Measurements from ENCODE around the gene ARF1. TPM values are rescaled to one million over a fixed set of nuclear protein-coding genes. Genes with fewer than 3 reads are reported as not detected.

The ARF1 gene
- total and polyA plus RNA-seq, 10 of the 15 experiments (the other 5 are each of a cell fraction or from before 2014, with no cell fraction given), result 48.4 to 508 (median 283) TPM

GRCh38 chr1:228139931-228140723, 57.6 kb downstream of the ARF1 start, which contains the start of gene GUK1 (continued):
- no peak for TF ChIP-seq EZH2 (IDR thresholded peaks at IDR 0.05; ENCODE audit: borderline replicate concordance, control insufficient read depth, low read depth, low read length)
- TF ChIP-seq IRF5 (IDR thresholded peaks at IDR 0.05; ENCODE audit: borderline replicate concordance), result no peak
- TF ChIP-seq NRF1 (conservative IDR thresholded peaks at IDR 0.05; ENCODE audit: low read depth, low read length), result peak; percentile 37; the same call in 1 of the 2 replicates
- TF ChIP-seq ZNF274 (IDR thresholded peaks at IDR 0.05; ENCODE audit: insufficient read depth, insufficient read length), result no peak
- no peak for TF ChIP-seq PAX8 (IDR thresholded peaks at IDR 0.05)
- peak; percentile 100 for TF ChIP-seq HDGF (IDR thresholded peaks at IDR 0.05)
- TF ChIP-seq CHD4 (IDR thresholded peaks at IDR 0.05), result no peak
- no peak for TF ChIP-seq TARDBP (IDR thresholded peaks at IDR 0.05; ENCODE audit: borderline replicate concordance)
- TF ChIP-seq PML (IDR thresholded peaks at IDR 0.05; ENCODE audit: low read length), result no peak; the same call in 1 of the 2 replicates
- peak; percentile 94 for TF ChIP-seq CREM (IDR thresholded peaks at IDR 0.05; ENCODE audit: low read depth)
- peak; percentile 48; the same call in 2 of the 3 replicates for TF ChIP-seq POU2F2 (IDR thresholded peaks at IDR 0.05; ENCODE audit: borderline replicate concordance, low read depth, low read length)
- peak; percentile 93 for TF ChIP-seq NKRF (conservative IDR thresholded peaks at IDR 0.05)
- TF ChIP-seq ZNF207 (IDR thresholded peaks at IDR 0.05; ENCODE audit: borderline replicate concordance), result no peak
- no peak for TF ChIP-seq NR2C1 (IDR thresholded peaks at IDR 0.05)
- no peak for TF ChIP-seq RELB (IDR thresholded peaks at IDR 0.05; ENCODE audit: low read depth)
- peak; percentile 87 for TF ChIP-seq POLR2AphosphoS5 (IDR thresholded peaks at IDR 0.05; ENCODE audit: low read length)
- no peak for TF ChIP-seq IRF4 (IDR thresholded peaks at IDR 0.05; ENCODE audit: low read depth, low read length)
- peak; percentile 66 for TF ChIP-seq HCFC1 (IDR thresholded peaks at IDR 0.05; ENCODE audit: low read length)
- TF ChIP-seq ZSCAN29 (IDR thresholded peaks at IDR 0.05), result no peak
- peak; percentile 89 for TF ChIP-seq SP1 (IDR thresholded peaks at IDR 0.05; ENCODE audit: low read depth, low read length)

Measured in GM12878 (cell line).